ENCODE results near the gene RPTOR.
"Not testable (repeated sequence)": the region's sequence is repeated elsewhere in the genome, so short reads cannot be mapped to it uniquely, and the experiment has no call there.

The RPTOR gene

GRCh38 chr17:80870401-80870800 lies 325.8 kb downstream of the RPTOR start:
- no peak for DNase-seq

- DNase-seq = no peak
Measured at GRCh38 chr17:80871341-80871740, 326.7 kb downstream of the RPTOR start.

- DNase-seq = no peak
Measured at GRCh38 chr17:80872001-80872500, 327.4 kb downstream of the RPTOR start.

GRCh38 chr17:80872501-80873306 lies 328.1 kb downstream of the RPTOR start:
- DNase-seq = peak in 2 of 56 donors; percentile 15 to 59

- DNase-seq = peak in 26 of 56 donors; percentile 17 to 72 (median 40)
Measured at GRCh38 chr17:80873307-80873951, 328.8 kb downstream of the RPTOR start.

- DNase-seq = no peak
Measured at GRCh38 chr17:80874866-80875445, 330.3 kb downstream of the RPTOR start.

- not testable (repeated sequence) for DNase-seq
Measured at GRCh38 chr17:80875480-80875995, 330.9 kb downstream of the RPTOR start.

- DNase-seq = not testable (repeated sequence)
Measured at GRCh38 chr17:80876456-80876949, 331.9 kb downstream of the RPTOR start.

GRCh38 chr17:80876950-80877728 lies 332.5 kb downstream of the RPTOR start:
- no peak for DNase-seq

- DNase-seq = no peak
Measured at GRCh38 chr17:80877729-80878303, 333.2 kb downstream of the RPTOR start.

- no peak for DNase-seq
Measured at GRCh38 chr17:80878876-80879722, 334.5 kb downstream of the RPTOR start.

- DNase-seq = no peak
Measured at GRCh38 chr17:80879723-80880647, 335.3 kb downstream of the RPTOR start.

- no peak for DNase-seq
Measured at GRCh38 chr17:80880648-80880985, 336.0 kb downstream of the RPTOR start.

- no peak for DNase-seq
Measured at GRCh38 chr17:80881306-80881705, 336.7 kb downstream of the RPTOR start.

GRCh38 chr17:80882323-80882722 lies 337.7 kb downstream of the RPTOR start:
- no peak for DNase-seq

- no peak for DNase-seq
Measured at GRCh38 chr17:80882926-80883685, 338.5 kb downstream of the RPTOR start.

- no peak for DNase-seq
Measured at GRCh38 chr17:80883831-80884735, 339.4 kb downstream of the RPTOR start.
